Colonic mucosa (tissue), 4 donors: ENCODE results near the gene PDCD2. TPM values are rescaled to one million over a fixed set of nuclear protein-coding genes. Genes with fewer than 3 reads are reported as not detected.
"Not testable (repeated sequence)": the region's sequence is repeated elsewhere in the genome, so short reads cannot be mapped to it uniquely, and the experiment has no call there.

Source experiments
- DNase-seq: peaks from one replicate; pipeline ENCODE4 v3.0.0-alpha.2; 2020
- H3K27ac ChIP-seq: fragments of 200-600 bp; one replicate; pipeline ENCODE4 v1.8.0; 2021
- H3K27me3 ChIP-seq: fragments of 200-600 bp; one replicate; pipeline ENCODE4 v1.8.0; 2021
- H3K36me3 ChIP-seq: fragments of 200-600 bp; one replicate; pipeline ENCODE4 v1.8.0; 2021
- H3K4me1 ChIP-seq: fragments of 200-600 bp; one replicate; pipeline ENCODE4 v1.8.0; 2021; ENCODE audit warnings: mild to moderate bottlenecking
- H3K4me3 ChIP-seq: fragments of 200-600 bp; one replicate; pipeline ENCODE4 v1.8.0; 2021
- H3K9ac ChIP-seq, 2 donors: one replicate each; pipeline ENCODE4 v1.7.0; 2013; ENCODE audit warnings: control low read depth in 2 of 2, low read depth in 2 of 2, low read length in 2 of 2
- H3K9me3 ChIP-seq: fragments of 200-600 bp; one replicate; pipeline ENCODE4 v1.8.0; 2021
- CTCF ChIP-seq: fragments of 200-600 bp; IDR thresholded peaks from one replicate; pipeline ENCODE4 v1.8.0; 2022; ENCODE audit warnings: antibody characterized with exemption, mild to moderate bottlenecking
- intact Hi-C: fragments of 100-400 bp; cut with DNase I; formaldehyde crosslinking; loops from one replicate; pipeline ENCODE4 v1.14.1; 2022
- total RNA-seq, 2 donors: library from RNA; stranded (reverse); fragmentation: NEBNext Ultra II Directional in 1 of 2; extraction: Animal tissue kit (Norgen Biotek cat#: 25700) in 1 of 2; gene quantifications; one replicate each; pipeline ENCODE4 v1.2.1, GENCODE V29; 2021
- donor health status: healthy.
- donor health status: DM: no; HTN: no; CAD: no.
- donor health status: DM: no; HTN: no; CAD: no.

PDCD2 gene
- 10 to 100 TPM; 46.7 to 61.5 TPM for total RNA-seq

GRCh38 chr6:170584181-170584953 is at the start of gene PDCD2:
Gene PDCD2 (minus strand): TSS chr6:170584637. CDS start chr6:170584581, 56 bp downstream.
- no peaks in the 10 kb centered on the region for H3K27me3 ChIP-seq
- H3K4me1 ChIP-seq, result peaks cover 6% of the 10 kb centered on the region
- H3K27ac ChIP-seq, result peak within 1 kb of the TSS; percentile 81
- peak within 1 kb of the TSS; percentile 93 for H3K4me3 ChIP-seq
- H3K36me3 ChIP-seq, result no peaks in the 10 kb centered on the region
- no peaks in the 10 kb centered on the region for H3K9me3 ChIP-seq
- intact Hi-C loops, result no loop called here
- peak; percentile 95 for DNase-seq
- no peak for TF ChIP-seq CTCF
- peak within 1 kb of the TSS; percentile 80 for H3K9ac ChIP-seq

GRCh38 chr6:170616020-170616554 is 31.6 kb upstream of the PDCD2 start:
- DNase-seq, intact Hi-C loops, H3K27ac ChIP-seq, H3K27me3 ChIP-seq, H3K9me3 ChIP-seq, H3K4me3 ChIP-seq, H3K9ac ChIP-seq, H3K36me3 ChIP-seq, H3K4me1 ChIP-seq: not testable (repeated sequence)

GRCh38 chr6:170612256-170612804 is 27.9 kb upstream of the PDCD2 start:
- intact Hi-C loops, result not testable (repeated sequence)

GRCh38 chr6:170609225-170609624 is 24.8 kb upstream of the PDCD2 start:
- H3K9me3 ChIP-seq, H3K27ac ChIP-seq, H3K4me1 ChIP-seq, H3K4me3 ChIP-seq, H3K27me3 ChIP-seq, DNase-seq, H3K36me3 ChIP-seq, H3K9ac ChIP-seq, intact Hi-C loops: not testable (repeated sequence)

More at GRCh38 chr6:170612256-170612804, 27.9 kb upstream of the PDCD2 start:
- H3K36me3 ChIP-seq, H3K9me3 ChIP-seq, H3K4me3 ChIP-seq, H3K27me3 ChIP-seq, H3K4me1 ChIP-seq, H3K27ac ChIP-seq, H3K9ac ChIP-seq, DNase-seq: not testable (repeated sequence)

GRCh38 chr6:170605574-170606259 is 21.3 kb upstream of the PDCD2 start:
- TF ChIP-seq CTCF, result no peak
- H3K9me3 ChIP-seq, result no peaks in the 10 kb centered on the region
- H3K27ac ChIP-seq, result no peak overlapping the region
- no peaks in the 10 kb centered on the region for H3K36me3 ChIP-seq
- H3K4me1 ChIP-seq, result no peaks in the 10 kb centered on the region
- intact Hi-C loops, result no loop called here
- H3K27me3 ChIP-seq, result no peaks in the 10 kb centered on the region
- DNase-seq, result no peak
- H3K4me3 ChIP-seq, result no peak overlapping the region
- H3K9ac ChIP-seq, result no peak overlapping the region

- intact Hi-C loops, result no loop called here
- Histone ChIP-seq H3K27me3 (peaks cover 3% of the 10 kb centered on the region), H3K36me3 (no peaks in the 10 kb centered on the region), H3K9me3 (no peaks in the 10 kb centered on the region), H3K4me1 (no peaks in the 10 kb centered on the region), H3K4me3 (no peak overlapping the region), H3K27ac (no peak overlapping the region), H3K9ac (no peak overlapping the region)
- no peak for TF ChIP-seq CTCF
- DNase-seq, result no peak
Measured at GRCh38 chr6:170597278-170597677, 12.8 kb upstream of the PDCD2 start.
